GM10248 (cell line): Measurements from ENCODE around the gene NR5A1.

Experiments used
- CTCF ChIA-PET: fragments of 300-600 bp; sonication (Branson Sonifier 250); formaldehyde crosslinking; extraction: SDS; loops from one replicate; lab custom pipeline; 2021; ENCODE audit warnings: antibody characterized with exemption; lab: Yijun Ruan, JAX
- POLR2A ChIA-PET: fragments of 350-650 bp; sonication (Branson Sonifier 250); formaldehyde crosslinking; extraction: SDS; loops from one replicate; lab custom pipeline; 2020; ENCODE audit warnings: antibody characterized with exemption; lab: Yijun Ruan, JAX
- DNase-seq: peaks from one replicate; pipeline ENCODE4 v3.0.0; 2012; ENCODE audit errors: extremely low spot score
- CTCF ChIP-seq: IDR thresholded peaks from 2 replicates; pipeline ENCODE4 v1.5.1; 2012; ENCODE audit warnings: mild to moderate bottlenecking, low read depth; ENCODE audit errors: extremely low read depth, missing control alignments, control extremely low read depth

NR5A1 gene

GRCh38 chr9:124477211-124477647 is 30.0 kb downstream of the NR5A1 start:
- POLR2A ChIA-PET = no interaction called here

GRCh38 chr9:124475868-124476690 is 31.1 kb downstream of the NR5A1 start:
- CTCF ChIA-PET = no interaction called here
- no peak for TF ChIP-seq CTCF
- no peak for DNase-seq
- POLR2A ChIA-PET = no interaction called here

More at GRCh38 chr9:124477211-124477647, 30.0 kb downstream of the NR5A1 start:
- CTCF ChIA-PET = interaction anchor here (1.4 kb wide), 1 partner anchor 60 kb away, joined by 3 read pairs; no protein-coding TSS in a partner anchor
- no peak for DNase-seq
- no peak for TF ChIP-seq CTCF

GRCh38 chr9:124475158-124475867 is 31.9 kb downstream of the NR5A1 start:
- no peak for DNase-seq
- POLR2A ChIA-PET = no interaction called here
- CTCF ChIA-PET = no interaction called here
- no peak for TF ChIP-seq CTCF

DNA sequence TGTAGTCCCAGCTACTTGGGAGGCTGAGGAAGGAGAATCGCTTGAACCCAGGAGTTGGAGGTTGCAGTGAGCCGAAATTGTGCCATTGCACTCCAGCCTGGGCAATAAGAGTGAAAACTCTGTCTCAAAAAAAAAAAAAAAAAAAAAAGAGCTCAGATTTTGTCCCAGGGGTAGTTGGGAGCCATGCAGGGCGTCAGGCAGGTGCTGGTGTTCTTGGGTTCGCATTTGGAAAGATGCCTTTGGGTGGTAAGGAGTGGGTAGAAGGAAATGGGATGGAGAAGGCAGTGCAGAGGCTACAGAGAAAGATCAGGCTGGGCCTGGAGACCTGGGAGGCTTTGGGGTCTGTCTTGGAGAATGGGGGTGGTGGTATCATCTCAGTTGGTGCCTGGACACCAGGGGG is 33.0 kb downstream of the NR5A1 start:
- CTCF ChIA-PET = no interaction called here
- no peak for TF ChIP-seq CTCF
- POLR2A ChIA-PET = no interaction called here
- DNase-seq = no peak

- no peak for DNase-seq
- CTCF ChIA-PET = no interaction called here
- POLR2A ChIA-PET = interaction anchor here (0.5 kb wide), 1 partner anchor 1915 kb away, joined by 10 read pairs; no protein-coding TSS in a partner anchor
- no peak for TF ChIP-seq CTCF
These were observed 33.9 kb downstream of the NR5A1 start for GRCh38 chr9:124473310-124473709.

DNA sequence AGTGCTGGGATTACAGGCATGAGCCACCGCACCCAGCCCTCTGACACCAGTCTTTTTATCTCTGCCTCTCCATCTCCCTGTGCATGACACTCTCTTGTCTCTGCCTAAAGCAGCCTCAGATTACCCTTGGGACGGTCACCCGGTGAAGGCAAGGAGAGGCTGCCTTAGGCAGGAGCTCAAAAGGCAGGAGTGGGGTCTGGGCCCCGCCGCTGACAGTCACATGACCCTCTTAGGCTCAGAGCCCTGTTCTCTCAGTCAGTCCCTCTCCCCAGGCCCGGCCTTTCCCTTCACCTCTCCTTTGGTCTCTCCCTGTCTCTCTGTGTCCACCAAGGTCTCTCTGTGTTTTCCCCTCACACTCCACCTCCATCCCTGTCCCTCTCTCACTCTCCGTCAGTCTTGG is 34.4 kb downstream of the NR5A1 start:
- ChIA-PET CTCF (no interaction called here), POLR2A (interaction anchor here (0.5 kb wide), 1 partner anchor 1915 kb away, joined by 10 read pairs; no protein-coding TSS in a partner anchor)
- no peak for DNase-seq
- TF ChIP-seq CTCF = no peak
